GM18526 (cell line): ENCODE data around the gene VPS45.
A peak's percentile ranks its signal among the peaks of the same experiment; 100 is the strongest.

Experiments used
- POLR2A ChIP-seq: IDR thresholded peaks from 3 replicates; pipeline ENCODE4 v1.6.1; 2011; ENCODE audit not compliant: insufficient read length; ENCODE audit errors: extremely low read depth

Gene VPS45

GRCh38 chr1:150146849-150147542, 79.4 kb downstream of the VPS45 start:
- no peak for TF ChIP-seq POLR2A

GRCh38 chr1:150148837-150149270, 81.3 kb downstream of the VPS45 start:
- TF ChIP-seq POLR2A = no peak

GRCh38 chr1:150149271-150150132, 81.9 kb downstream of the VPS45 start, which contains the start of gene PLEKHO1:
Gene PLEKHO1 (plus strand): TSS chr1:150149916. CDS start chr1:150150258, 342 bp downstream.
- peak; percentile 50 for TF ChIP-seq POLR2A

GRCh38 chr1:150150133-150151021, 82.8 kb downstream of the VPS45 start:
- no peak for TF ChIP-seq POLR2A

- peak; percentile 65 for TF ChIP-seq POLR2A
These were observed 84.0 kb downstream of the VPS45 start for GRCh38 chr1:150151291-150152181.

- no peak for TF ChIP-seq POLR2A
These were observed 84.6 kb downstream of the VPS45 start for GRCh38 chr1:150152182-150152536.

- no peak for TF ChIP-seq POLR2A
These were observed 85.3 kb downstream of the VPS45 start for GRCh38 chr1:150152772-150153456.

GRCh38 chr1:150154143-150154542, 86.6 kb downstream of the VPS45 start:
- no peak for TF ChIP-seq POLR2A

GRCh38 chr1:150155413-150156071, 88.0 kb downstream of the VPS45 start:
- TF ChIP-seq POLR2A = no peak

- no peak for TF ChIP-seq POLR2A
These were observed 89.5 kb downstream of the VPS45 start for GRCh38 chr1:150156868-150157603.

GRCh38 chr1:150159550-150159949, 92.0 kb downstream of the VPS45 start:
- peak; percentile 59 for TF ChIP-seq POLR2A

GRCh38 chr1:150160964-150161621, 93.5 kb downstream of the VPS45 start:
- no peak for TF ChIP-seq POLR2A
